ENCODE results near the gene ARHGEF38. TPM values are rescaled to one million over a fixed set of nuclear protein-coding genes. Genes with fewer than 3 reads are reported as not detected.
"Not testable (repeated sequence)": the region's sequence is repeated elsewhere in the genome, so short reads cannot be mapped to it uniquely, and the experiment has no call there.

ARHGEF38 gene
- total RNA-seq, 2 donors from 2014 or later = not detected

DNA sequence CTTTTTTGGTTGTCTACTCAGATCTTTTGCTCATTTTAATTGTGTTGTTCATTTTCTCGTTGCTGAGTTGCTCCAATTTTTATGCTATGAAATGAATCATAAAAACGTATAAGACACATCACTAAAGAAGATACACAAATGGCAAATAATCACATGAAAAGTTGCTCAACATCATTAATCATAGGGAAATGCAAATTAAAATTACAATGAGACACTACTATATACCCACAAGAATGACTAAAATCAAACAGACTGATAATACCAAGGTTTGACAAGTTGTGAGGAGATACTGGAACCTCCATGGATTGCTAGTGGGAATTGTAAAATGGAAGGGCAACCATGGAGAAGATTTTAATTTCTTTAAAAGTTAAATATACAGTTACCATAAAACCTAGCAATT lies 173.2 kb downstream of the ARHGEF38 start:
- Mint-ChIP-seq H3K27ac (no peak overlapping the region), H3K36me3 (ENCODE audit: insufficient read depth in 2 of 2) (peaks cover 7 to 12% of the 10 kb centered on the region in 2 donors), H3K9me3 (peaks cover 3 to 5% of the 10 kb centered on the region in 2 donors), H3K4me3 (no peak overlapping the region), H3K4me1 (ENCODE audit: low read depth) (no peaks in the 10 kb centered on the region), H3K27me3 (ENCODE audit: low read depth) (no peaks in the 10 kb centered on the region)
- DNase-seq = no peak
- no peak for ATAC-seq (replicated peaks in 1 of 2)

DNA sequence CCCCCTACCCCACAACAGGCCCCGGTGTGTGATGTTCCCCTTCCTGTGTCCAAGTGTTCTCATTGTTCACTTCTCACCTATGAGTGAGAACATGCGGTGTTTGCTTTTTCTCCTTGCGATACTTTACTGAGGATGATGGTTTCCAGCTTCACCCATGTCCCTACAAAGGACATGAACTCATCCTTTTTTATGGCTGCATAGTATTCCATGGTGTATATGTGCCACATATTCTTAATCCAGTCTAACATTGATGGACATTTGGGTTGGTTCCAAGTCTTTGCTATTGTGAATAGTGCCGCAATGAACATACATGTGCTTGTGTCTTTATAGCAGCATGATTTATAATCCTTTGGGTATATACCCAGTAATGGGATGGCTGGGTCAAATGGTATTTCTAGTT lies 177.5 kb downstream of the ARHGEF38 start:
- not testable (repeated sequence) for DNase-seq; H3K4me3 Mint-ChIP-seq; H3K27ac Mint-ChIP-seq; H3K27me3 Mint-ChIP-seq (ENCODE audit: low read depth); H3K4me1 Mint-ChIP-seq (ENCODE audit: low read depth); ATAC-seq (replicated peaks in 1 of 2)
- Mint-ChIP-seq H3K36me3 (ENCODE audit: insufficient read depth in 2 of 2) (peaks cover 26 to 37% of the 10 kb centered on the region in 2 donors), H3K9me3 (peaks cover 16 to 17% of the 10 kb centered on the region in 2 donors)

Other genes with a start within 250 kb of the ARHGEF38 start
- gene PPA2, start 78.6 kb upstream of the ARHGEF38 start, total RNA-seq = 10 to 100 TPM; 74.7 to 90.0 TPM
- 10 to 100 TPM; 21.4 to 23.3 TPM for gene INTS12, start 156.1 kb downstream of the ARHGEF38 start, total RNA-seq
- 10 to 100 TPM; 14.7 to 14.8 TPM for gene GSTCD, start 156.2 kb downstream of the ARHGEF38 start, total RNA-seq

Measured in activated T-cell treated with anti-CD3 and anti-CD28 coated beads, Interleukin-2, amount 50 U/mL, for 72 hours (primary cell).